Measurements from ENCODE around the gene ZNF358.
"Not testable (repeated sequence)": the region's sequence is repeated elsewhere in the genome, so short reads cannot be mapped to it uniquely, and the experiment has no call there.

The ZNF358 gene

DNA sequence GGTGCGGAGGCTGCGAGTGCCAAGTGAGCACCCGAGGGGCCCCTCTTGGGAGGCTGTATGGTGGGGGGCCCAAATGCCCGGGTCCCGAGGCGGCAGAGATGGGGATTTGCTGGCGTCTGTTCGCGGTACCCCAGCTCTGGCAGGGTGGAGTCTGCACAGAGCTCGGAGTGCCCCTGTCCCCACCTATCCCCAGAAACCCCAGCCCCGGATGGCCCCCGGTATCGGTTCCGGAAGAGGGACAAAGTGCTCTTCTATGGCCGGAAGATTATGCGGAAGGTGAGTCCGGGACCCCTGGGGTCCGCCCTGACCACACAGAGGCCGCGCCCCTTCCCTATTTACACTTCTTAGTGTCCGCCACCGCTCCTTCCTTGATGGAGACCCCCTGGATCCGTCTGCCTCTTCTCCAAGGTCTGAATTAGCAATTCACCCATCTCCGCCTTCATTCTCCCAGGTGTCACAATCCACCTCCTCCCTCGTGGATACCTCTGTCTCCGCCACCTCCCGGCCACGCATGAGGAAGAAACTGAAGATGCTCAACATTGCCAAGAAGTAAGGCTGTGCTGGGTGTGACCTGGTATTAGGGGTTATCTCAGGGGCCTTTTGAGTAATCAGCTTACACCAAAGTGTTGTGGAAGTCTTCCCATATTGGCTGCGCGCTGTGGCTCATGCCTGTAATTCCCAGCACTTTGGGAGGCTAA, 20.2 kb downstream of the ZNF358 start:
- no peak for DNase-seq (ENCODE audit: low read depth in 2 of 2)

- DNase-seq (ENCODE audit: low read depth in 2 of 2) = not testable (repeated sequence)
These were observed 23.1 kb downstream of the ZNF358 start for GRCh38 chr19:7538990-7539389.

DNA sequence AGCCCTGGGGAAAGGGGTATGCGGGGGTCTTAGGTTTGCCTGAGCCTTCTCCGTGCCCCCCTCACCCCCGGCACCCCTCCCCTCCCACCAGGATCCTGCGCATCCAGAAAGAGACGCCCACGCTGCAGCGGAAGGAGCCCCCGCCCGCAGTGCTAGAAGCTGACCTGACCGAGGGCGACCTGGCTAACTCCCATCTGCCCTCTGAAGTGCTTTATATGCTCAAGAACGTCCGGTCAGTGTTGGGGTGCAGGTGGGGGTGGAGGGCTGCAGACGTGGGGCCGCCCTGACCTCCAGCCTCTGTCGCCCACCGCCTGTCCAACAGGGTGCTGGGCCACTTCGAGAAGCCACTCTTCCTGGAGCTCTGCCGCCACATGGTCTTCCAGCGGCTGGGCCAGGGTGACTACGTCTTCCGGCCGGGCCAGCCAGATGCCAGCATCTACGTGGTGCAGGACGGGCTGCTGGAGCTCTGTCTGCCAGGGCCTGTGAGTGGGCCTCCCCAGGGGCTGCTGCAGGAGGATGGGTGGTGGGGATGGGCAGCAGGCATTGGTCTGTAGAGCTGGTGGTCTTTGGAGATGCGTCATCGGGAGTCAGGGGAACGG, 24.0 kb downstream of the ZNF358 start:
- DNase-seq (ENCODE audit: low read depth in 2 of 2) = no peak

DNA sequence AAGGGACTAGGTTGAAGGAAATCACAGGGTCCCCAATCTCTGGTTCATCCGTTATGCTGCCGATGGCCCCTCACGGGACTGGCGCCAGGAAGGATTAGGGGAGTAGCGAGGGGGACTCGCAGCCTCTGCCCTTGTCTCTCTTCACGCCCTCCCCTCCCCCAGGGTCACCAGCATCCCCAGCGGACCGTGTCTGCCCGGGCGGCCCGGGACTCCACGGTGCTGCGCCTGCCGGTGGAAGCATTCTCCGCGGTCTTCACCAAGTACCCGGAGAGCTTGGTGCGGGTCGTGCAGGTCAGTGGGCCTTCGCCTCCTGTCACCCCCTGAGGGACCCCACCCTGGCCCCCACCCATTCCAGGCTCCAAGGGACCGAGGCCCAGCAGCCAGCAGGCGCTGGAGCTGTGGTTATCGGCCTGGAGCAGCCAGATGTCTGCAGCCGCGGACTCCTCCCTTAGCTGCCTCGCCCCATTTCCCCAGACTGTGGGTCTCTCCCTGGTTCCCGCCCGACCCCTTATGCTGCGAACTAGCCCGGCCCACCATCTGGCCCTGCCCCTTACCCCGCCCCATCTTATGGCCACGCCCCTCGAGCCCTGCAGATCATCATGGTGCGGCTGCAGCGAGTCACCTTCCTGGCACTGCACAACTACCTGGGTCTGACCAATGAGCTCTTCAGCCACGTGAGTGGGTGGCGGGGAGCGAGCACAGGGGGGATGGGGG, 25.0 kb downstream of the ZNF358 start:
- DNase-seq (ENCODE audit: low read depth in 2 of 2) = no peak

GRCh38 chr19:7541475-7541824, 25.5 kb downstream of the ZNF358 start:
- no peak for DNase-seq (ENCODE audit: low read depth in 2 of 2)

- no peak for DNase-seq (ENCODE audit: low read depth in 2 of 2)
These were observed 26.0 kb downstream of the ZNF358 start for GRCh38 chr19:7541828-7542443.

- no peak for DNase-seq (ENCODE audit: low read depth in 2 of 2)
These were observed 26.8 kb downstream of the ZNF358 start for GRCh38 chr19:7542556-7543348.

- DNase-seq (ENCODE audit: low read depth in 2 of 2) = no peak
These were observed 28.7 kb downstream of the ZNF358 start for GRCh38 chr19:7544626-7545025.

GRCh38 chr19:7545300-7545699, 29.4 kb downstream of the ZNF358 start:
- DNase-seq (ENCODE audit: low read depth in 2 of 2) = no peak

DNA sequence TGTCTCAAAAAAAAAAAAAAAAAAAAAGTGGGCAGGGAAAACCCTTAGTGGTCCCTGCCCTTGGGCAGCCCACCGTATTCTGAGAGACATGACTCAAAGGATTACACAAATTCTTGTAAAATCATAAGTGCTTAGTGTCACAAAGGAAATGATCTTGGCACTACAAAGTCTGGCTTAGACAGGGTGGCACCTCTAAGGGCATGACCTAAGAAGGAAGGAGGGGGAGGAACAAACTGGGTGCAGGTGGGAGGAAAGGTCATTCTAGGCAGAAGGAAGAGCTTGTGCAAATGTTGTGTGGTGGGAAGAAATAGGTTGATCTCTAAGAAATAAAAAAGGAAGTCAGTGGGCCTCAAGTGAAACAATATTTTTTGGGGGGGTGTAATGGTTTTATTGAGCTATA, 30.0 kb downstream of the ZNF358 start:
- DNase-seq (ENCODE audit: low read depth in 2 of 2) = no peak

- no peak for DNase-seq (ENCODE audit: low read depth in 2 of 2)
These were observed 31.3 kb downstream of the ZNF358 start for GRCh38 chr19:7547159-7547558.

GRCh38 chr19:7549429-7550148, 33.7 kb downstream of the ZNF358 start:
- DNase-seq (ENCODE audit: low read depth in 2 of 2) = no peak

GRCh38 chr19:7550169-7550770, 34.4 kb downstream of the ZNF358 start:
- DNase-seq (ENCODE audit: low read depth in 2 of 2) = no peak

- no peak for DNase-seq (ENCODE audit: low read depth in 2 of 2)
These were observed 35.3 kb downstream of the ZNF358 start for GRCh38 chr19:7550987-7551761.

GRCh38 chr19:7552781-7553180, 36.9 kb downstream of the ZNF358 start:
- DNase-seq (ENCODE audit: low read depth in 2 of 2) = no peak

DNA sequence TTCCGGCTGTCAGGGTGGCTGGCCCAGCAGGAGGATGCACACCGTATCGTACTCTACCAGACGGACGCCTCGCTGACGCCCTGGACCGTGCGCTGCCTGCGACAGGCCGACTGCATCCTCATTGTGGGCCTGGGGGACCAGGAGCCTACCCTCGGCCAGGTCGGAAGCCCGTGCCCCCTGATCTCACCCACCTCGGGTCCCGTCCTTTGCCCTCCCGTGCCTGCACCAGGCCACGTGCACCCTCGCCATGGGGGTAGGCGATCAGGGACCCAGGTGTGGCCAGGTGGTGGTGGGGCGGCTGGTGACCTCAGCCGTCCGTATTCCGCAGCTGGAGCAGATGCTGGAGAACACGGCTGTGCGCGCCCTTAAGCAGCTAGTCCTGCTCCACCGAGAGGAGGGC, 38.7 kb downstream of the ZNF358 start:
- DNase-seq (ENCODE audit: low read depth in 2 of 2) = no peak

DNA sequence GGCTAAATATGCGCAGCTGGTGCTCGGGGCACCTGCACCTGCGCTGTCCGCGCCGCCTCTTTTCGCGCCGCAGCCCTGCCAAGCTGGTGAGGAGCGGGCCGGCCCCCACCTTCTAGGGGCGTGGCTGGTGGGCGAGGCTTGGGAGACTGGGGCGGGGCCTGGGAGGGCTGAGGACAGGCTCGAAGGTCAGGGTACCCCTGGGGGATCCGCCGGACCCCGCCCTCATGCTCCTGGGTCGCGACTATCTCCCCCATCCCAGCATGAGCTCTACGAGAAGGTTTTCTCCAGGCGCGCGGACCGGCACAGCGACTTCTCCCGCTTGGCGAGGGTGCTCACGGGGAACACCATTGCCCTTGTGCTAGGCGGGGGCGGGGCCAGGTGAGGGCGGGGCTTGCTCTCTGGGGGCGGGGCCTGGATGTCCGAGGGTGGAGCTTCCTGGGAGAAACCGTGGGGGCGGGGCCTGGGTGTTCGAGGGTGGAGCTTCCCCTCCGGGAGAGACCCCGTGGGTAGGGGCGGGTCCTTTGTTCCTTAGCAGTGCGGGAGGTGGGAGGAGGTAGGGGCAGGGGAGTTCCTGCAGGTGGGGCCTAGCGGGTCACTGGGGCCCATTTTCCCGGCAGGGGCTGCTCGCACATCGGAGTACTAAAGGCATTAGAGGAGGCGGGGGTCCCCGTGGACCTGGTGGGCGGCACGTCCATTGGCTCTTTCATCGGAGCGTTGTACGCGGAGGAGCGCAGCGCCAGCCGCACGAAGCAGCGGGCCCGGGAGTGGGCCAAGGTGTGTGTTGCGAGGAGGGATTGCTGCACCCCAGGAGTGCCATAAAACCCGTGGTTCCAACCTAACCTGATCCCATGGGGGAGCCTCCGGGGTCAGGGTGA, 39.3 kb downstream of the ZNF358 start:
- DNase-seq (ENCODE audit: low read depth in 2 of 2) = no peak

DNA sequence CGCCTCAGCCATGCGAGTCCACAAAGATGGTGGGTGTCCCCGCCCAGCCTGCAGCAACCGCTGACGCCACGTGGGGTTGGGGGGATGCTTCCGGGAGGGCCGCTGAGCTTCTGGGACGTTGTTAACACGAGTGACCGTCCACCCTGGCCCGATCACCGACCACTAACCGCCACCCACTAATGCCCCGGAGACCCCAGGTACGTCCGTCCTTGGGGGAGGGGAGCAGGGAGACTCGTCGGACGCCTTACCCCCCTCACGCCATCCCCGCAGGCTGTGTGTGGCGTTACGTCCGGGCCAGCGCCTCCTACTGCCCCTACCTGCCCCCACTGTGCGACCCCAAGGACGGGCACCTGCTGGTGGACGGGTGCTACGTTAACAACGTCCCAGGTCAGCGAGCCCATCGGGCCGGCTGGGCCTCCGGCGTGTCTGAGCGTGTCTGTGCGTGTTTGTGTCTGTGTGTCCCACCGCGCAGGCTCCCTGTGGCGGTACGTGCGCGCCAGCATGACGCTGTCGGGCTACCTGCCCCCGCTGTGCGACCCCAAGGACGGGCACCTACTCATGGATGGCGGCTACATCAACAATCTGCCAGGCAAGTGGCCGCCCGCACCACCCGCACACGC, 40.9 kb downstream of the ZNF358 start:
- no peak for DNase-seq (ENCODE audit: low read depth in 2 of 2)

- DNase-seq (ENCODE audit: low read depth in 2 of 2) = no peak
These were observed 42.8 kb downstream of the ZNF358 start for GRCh38 chr19:7558667-7559066.
